HG02798 (cell line): Measurements from ENCODE around the gene USP40.

Experiments
- ATAC-seq: cut with Tn5 transposase; IDR thresholded peaks from one replicate; pipeline ENCODE4 v1.9.1; 2021; ENCODE audit warnings: mild to moderate bottlenecking; ENCODE audit not compliant: unreplicated experiment, poor library complexity

The USP40 gene

GRCh38 chr2:233556881-233557736, 9.5 kb downstream of the USP40 start:
- no peak for ATAC-seq

GRCh38 chr2:233553366-233553765, 13.2 kb downstream of the USP40 start:
- no peak for ATAC-seq

- no peak for ATAC-seq
Observed at GRCh38 chr2:233551491-233551890, 15.1 kb downstream of the USP40 start.

GRCh38 chr2:233546774-233547173, 19.8 kb downstream of the USP40 start:
- no peak for ATAC-seq

- no peak for ATAC-seq
Observed at GRCh38 chr2:233546101-233546500, 20.5 kb downstream of the USP40 start.

GRCh38 chr2:233544200-233544610, 22.4 kb downstream of the USP40 start:
- no peak for ATAC-seq

- no peak for ATAC-seq
Observed at GRCh38 chr2:233542507-233542906, 24.1 kb downstream of the USP40 start.

- ATAC-seq = no peak
Observed at GRCh38 chr2:233538741-233539140, 27.8 kb downstream of the USP40 start.

- ATAC-seq = no peak
Observed at GRCh38 chr2:233535271-233535670, 31.3 kb downstream of the USP40 start.

- no peak for ATAC-seq
Observed at GRCh38 chr2:233532971-233533370, 33.6 kb downstream of the USP40 start.

- ATAC-seq = no peak
Observed at GRCh38 chr2:233531955-233532354, 34.6 kb downstream of the USP40 start.

- ATAC-seq = no peak
Observed at GRCh38 chr2:233530381-233530780, 36.2 kb downstream of the USP40 start.

- no peak for ATAC-seq
Observed at GRCh38 chr2:233528182-233528581, 38.4 kb downstream of the USP40 start.

GRCh38 chr2:233525791-233526190, 40.8 kb downstream of the USP40 start:
- ATAC-seq = no peak

GRCh38 chr2:233519787-233520611, 46.6 kb downstream of the USP40 start:
- peak; percentile 93 for ATAC-seq

GRCh38 chr2:233513953-233514655, 52.5 kb downstream of the USP40 start:
- peak; percentile 53 for ATAC-seq

GRCh38 chr2:233503947-233504637, 62.5 kb downstream of the USP40 start:
- no peak for ATAC-seq

- no peak for ATAC-seq
Observed at GRCh38 chr2:233503481-233503880, 63.1 kb downstream of the USP40 start.

GRCh38 chr2:233501198-233502076, 65.1 kb downstream of the USP40 start:
- no peak for ATAC-seq
